SK-N-SH treated with all-trans-retinoic acid at 6 μM for 48 hours (cell line): Measurements from ENCODE around the gene NAPA.

Experiments
- ATAC-seq: fragments of 200-7000 bp; cut with Tn5 transposase; 3 replicates; pipeline ENCODE4 v1.9.1; 2020; ENCODE audit warnings: mild to moderate bottlenecking, moderate library complexity
- ARNTL ChIP-seq: fragments of 450-650 bp; formaldehyde crosslinking; IDR thresholded peaks from 2 replicates; pipeline ENCODE4 v1.5.0; 2020; ENCODE audit warnings: low read depth, mild to moderate bottlenecking, moderate library complexity, borderline replicate concordance
- CSDC2 ChIP-seq: fragments of 250-450 bp; sonication (Bioruptor Pico); IDR thresholded peaks from 2 replicates; pipeline ENCODE4 v1.5.0; 2020; ENCODE audit warnings: mild to moderate bottlenecking, moderate library complexity
- GLIS3 ChIP-seq: fragments of 250-450 bp; sonication (Bioruptor Pico); IDR thresholded peaks from 2 replicates; pipeline ENCODE4 v1.5.0; 2020; ENCODE audit warnings: mild to moderate bottlenecking, moderate library complexity
- ISL1 ChIP-seq: fragments of 250-450 bp; sonication (Bioruptor Pico); IDR thresholded peaks from 2 replicates; pipeline ENCODE4 v2.1.2; 2022; ENCODE audit warnings: mild to moderate bottlenecking, moderate library complexity
- OSR1 ChIP-seq: fragments of 250-450 bp; sonication (Bioruptor Pico); IDR thresholded peaks from 2 replicates; pipeline ENCODE4 v1.8.0; 2022; ENCODE audit warnings: moderate library complexity, mild to moderate bottlenecking, inconsistent platforms
- POU6F1 ChIP-seq: fragments of 250-450 bp; sonication (Bioruptor Pico); IDR thresholded peaks from 2 replicates; pipeline ENCODE4 v1.8.0; 2021; ENCODE audit warnings: low read depth, mild to moderate bottlenecking, moderate library complexity, borderline replicate concordance
- PPARA ChIP-seq: fragments of 250-450 bp; sonication (Bioruptor Pico); IDR thresholded peaks from 2 replicates; pipeline ENCODE4 v1.5.0; 2020; ENCODE audit warnings: mild to moderate bottlenecking, borderline replicate concordance
- RARB ChIP-seq: fragments of 250-450 bp; sonication (Bioruptor Pico); IDR thresholded peaks from 2 replicates; pipeline ENCODE4 v1.8.0; 2021; ENCODE audit warnings: mild to moderate bottlenecking, moderate library complexity
- SNAI2 ChIP-seq: fragments of 250-450 bp; sonication (Bioruptor Pico); IDR thresholded peaks from 2 replicates; pipeline ENCODE4 v1.5.0; 2020; ENCODE audit warnings: mild to moderate bottlenecking, moderate library complexity
- ZC3H10 ChIP-seq: fragments of 250-450 bp; sonication (Bioruptor Pico); IDR thresholded peaks from 2 replicates; pipeline ENCODE4 v1.5.1; 2021; ENCODE audit warnings: mild to moderate bottlenecking, moderate library complexity
- ZFP3 ChIP-seq: fragments of 250-450 bp; sonication (Bioruptor Pico); IDR thresholded peaks from 2 replicates; pipeline ENCODE4 v1.5.0; 2020; ENCODE audit warnings: mild to moderate bottlenecking, moderate library complexity
- ZFP30 ChIP-seq: fragments of 450-650 bp; formaldehyde crosslinking; IDR thresholded peaks from 2 replicates; pipeline ENCODE4 v1.5.0; 2022; ENCODE audit warnings: mild to moderate bottlenecking, moderate library complexity
- ZNF565 ChIP-seq: fragments of 450-650 bp; formaldehyde crosslinking; conservative IDR thresholded peaks from 2 replicates; pipeline ENCODE4 v1.5.0; 2020; ENCODE audit warnings: low read depth, mild to moderate bottlenecking, moderate library complexity
- ZNF8 ChIP-seq: fragments of 450-650 bp; formaldehyde crosslinking; IDR thresholded peaks from 2 replicates; pipeline ENCODE4 v1.5.0; 2020; ENCODE audit warnings: mild to moderate bottlenecking, moderate library complexity
- TF ChIP-seq, protein P1 (sequence below): fragments of 250-450 bp; sonication (Bioruptor Pico); IDR thresholded peaks from 2 replicates; pipeline ENCODE4 v1.5.0; 2020; ENCODE audit warnings: mild to moderate bottlenecking, moderate library complexity
- TF ChIP-seq, protein P2 (sequence below): fragments of 250-450 bp; sonication (Bioruptor Pico); IDR thresholded peaks from 2 replicates; pipeline ENCODE4 v1.8.0; 2020; ENCODE audit warnings: mild to moderate bottlenecking, moderate library complexity, borderline replicate concordance
- TF ChIP-seq, protein P3 (sequence below): fragments of 250-450 bp; sonication (Bioruptor Pico); IDR thresholded peaks from 2 replicates; pipeline ENCODE4 v1.5.1; 2021; ENCODE audit warnings: mild to moderate bottlenecking, moderate library complexity

The NAPA gene

DNA sequence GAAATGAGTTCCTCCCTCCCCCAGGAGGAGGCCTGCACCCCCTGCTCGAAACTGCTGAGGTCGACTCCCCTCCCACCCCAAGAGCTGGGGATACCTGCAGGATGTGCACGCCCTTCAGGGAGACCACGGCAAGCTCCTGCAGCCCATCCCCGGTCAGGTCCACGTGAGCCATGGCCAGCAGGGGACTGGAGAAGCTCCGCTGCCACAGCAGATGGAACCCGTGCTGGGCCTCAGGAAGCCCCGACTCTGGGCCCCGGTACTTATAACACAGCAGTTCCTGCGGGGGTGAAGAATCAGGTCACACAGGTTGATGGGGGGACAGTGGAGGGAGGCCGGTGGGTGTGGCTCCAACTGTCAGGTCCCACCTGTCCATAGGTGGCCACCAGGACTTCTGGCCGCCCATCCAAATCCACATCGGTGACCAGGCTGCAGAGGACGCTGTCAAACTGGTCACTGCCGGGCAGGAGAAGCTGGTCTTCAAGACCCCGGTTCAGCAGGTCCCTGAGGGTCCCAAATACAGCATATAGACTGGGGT, 38.4 kb downstream of the NAPA start:
- TF ChIP-seq ISL1 (CRISPR knock-in tag) (no peak), OSR1 (no peak), ZNF8 (CRISPR knock-in tag) (no peak), PPARA (CRISPR knock-in tag) (no peak), ZFP3 (CRISPR knock-in tag) (no peak), ZFP30 (CRISPR knock-in tag) (no peak), SNAI2 (CRISPR knock-in tag) (no peak), ZNF565 (CRISPR knock-in tag) (no peak), ZC3H10 (CRISPR knock-in tag) (no peak), RARB (no peak), GLIS3 (CRISPR knock-in tag) (no peak)
- TF ChIP-seq, protein P1, sequence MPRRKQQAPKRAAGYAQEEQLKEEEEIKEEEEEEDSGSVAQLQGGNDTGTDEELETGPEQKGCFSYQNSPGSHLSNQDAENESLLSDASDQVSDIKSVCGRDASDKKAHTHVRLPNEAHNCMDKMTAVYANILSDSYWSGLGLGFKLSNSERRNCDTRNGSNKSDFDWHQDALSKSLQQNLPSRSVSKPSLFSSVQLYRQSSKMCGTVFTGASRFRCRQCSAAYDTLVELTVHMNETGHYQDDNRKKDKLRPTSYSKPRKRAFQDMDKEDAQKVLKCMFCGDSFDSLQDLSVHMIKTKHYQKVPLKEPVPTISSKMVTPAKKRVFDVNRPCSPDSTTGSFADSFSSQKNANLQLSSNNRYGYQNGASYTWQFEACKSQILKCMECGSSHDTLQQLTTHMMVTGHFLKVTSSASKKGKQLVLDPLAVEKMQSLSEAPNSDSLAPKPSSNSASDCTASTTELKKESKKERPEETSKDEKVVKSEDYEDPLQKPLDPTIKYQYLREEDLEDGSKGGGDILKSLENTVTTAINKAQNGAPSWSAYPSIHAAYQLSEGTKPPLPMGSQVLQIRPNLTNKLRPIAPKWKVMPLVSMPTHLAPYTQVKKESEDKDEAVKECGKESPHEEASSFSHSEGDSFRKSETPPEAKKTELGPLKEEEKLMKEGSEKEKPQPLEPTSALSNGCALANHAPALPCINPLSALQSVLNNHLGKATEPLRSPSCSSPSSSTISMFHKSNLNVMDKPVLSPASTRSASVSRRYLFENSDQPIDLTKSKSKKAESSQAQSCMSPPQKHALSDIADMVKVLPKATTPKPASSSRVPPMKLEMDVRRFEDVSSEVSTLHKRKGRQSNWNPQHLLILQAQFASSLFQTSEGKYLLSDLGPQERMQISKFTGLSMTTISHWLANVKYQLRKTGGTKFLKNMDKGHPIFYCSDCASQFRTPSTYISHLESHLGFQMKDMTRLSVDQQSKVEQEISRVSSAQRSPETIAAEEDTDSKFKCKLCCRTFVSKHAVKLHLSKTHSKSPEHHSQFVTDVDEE (CRISPR knock-in tag): no peak
- TF ChIP-seq, protein P2, sequence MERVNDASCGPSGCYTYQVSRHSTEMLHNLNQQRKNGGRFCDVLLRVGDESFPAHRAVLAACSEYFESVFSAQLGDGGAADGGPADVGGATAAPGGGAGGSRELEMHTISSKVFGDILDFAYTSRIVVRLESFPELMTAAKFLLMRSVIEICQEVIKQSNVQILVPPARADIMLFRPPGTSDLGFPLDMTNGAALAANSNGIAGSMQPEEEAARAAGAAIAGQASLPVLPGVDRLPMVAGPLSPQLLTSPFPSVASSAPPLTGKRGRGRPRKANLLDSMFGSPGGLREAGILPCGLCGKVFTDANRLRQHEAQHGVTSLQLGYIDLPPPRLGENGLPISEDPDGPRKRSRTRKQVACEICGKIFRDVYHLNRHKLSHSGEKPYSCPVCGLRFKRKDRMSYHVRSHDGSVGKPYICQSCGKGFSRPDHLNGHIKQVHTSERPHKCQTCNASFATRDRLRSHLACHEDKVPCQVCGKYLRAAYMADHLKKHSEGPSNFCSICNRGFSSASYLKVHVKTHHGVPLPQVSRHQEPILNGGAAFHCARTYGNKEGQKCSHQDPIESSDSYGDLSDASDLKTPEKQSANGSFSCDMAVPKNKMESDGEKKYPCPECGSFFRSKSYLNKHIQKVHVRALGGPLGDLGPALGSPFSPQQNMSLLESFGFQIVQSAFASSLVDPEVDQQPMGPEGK (CRISPR knock-in tag): no peak
- TF ChIP-seq, all 23 proteins: peak for 0
- ATAC-seq: no peak

GRCh38 chr19:47475465-47475864, 39.4 kb downstream of the NAPA start:
- TF ChIP-seq POU6F1 (CRISPR knock-in tag) (no peak), ZC3H10 (CRISPR knock-in tag) (no peak), PPARA (CRISPR knock-in tag) (no peak), ZNF8 (CRISPR knock-in tag) (no peak), RARB (no peak)
- ATAC-seq: no peak

- TF ChIP-seq, protein P2 (CRISPR knock-in tag): no peak
- no peak for TF ChIP-seq ARNTL
- no peak for TF ChIP-seq POU6F1 (CRISPR knock-in tag)
- TF ChIP-seq CSDC2: no peak
- TF ChIP-seq RARB: no peak
- TF ChIP-seq, protein P3, sequence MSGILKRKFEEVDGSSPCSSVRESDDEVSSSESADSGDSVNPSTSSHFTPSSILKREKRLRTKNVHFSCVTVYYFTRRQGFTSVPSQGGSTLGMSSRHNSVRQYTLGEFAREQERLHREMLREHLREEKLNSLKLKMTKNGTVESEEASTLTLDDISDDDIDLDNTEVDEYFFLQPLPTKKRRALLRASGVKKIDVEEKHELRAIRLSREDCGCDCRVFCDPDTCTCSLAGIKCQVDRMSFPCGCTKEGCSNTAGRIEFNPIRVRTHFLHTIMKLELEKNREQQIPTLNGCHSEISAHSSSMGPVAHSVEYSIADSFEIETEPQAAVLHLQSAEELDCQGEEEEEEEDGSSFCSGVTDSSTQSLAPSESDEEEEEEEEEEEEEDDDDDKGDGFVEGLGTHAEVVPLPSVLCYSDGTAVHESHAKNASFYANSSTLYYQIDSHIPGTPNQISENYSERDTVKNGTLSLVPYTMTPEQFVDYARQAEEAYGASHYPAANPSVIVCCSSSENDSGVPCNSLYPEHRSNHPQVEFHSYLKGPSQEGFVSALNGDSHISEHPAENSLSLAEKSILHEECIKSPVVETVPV: no peak
- TF ChIP-seq, protein P1 (CRISPR knock-in tag): no peak
- no peak for TF ChIP-seq GLIS3 (CRISPR knock-in tag)
- no peak for ATAC-seq
These were observed 41.5 kb downstream of the NAPA start for GRCh38 chr19:47473336-47473735.
